ENCODE results near the gene ZNF823. TPM values are rescaled to one million over a fixed set of nuclear protein-coding genes. Genes with fewer than 3 reads are reported as not detected.

ZNF823 gene
- total and polyA plus RNA-seq, 2 of the 4 experiments (the other 2 are of a cell fraction), result 2.2 to 9.3 TPM

DNA sequence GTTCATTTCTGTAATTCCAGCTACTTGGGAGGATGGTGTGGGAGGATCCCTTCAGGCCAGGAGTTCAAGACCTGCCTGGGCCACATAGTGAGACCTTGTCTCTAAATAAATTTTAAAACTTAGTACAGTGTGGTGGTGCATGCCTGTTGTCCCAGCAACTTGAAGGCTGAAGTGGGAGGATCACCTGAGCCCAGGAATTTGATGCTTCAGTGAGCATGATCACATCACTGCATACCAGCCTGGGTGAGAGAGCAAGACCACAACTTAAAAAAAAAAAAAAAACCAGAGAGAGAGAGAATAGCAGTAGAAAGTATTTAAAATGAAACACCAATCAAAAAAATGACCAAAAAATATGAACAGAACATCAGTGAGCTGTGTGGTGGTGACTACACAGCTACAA, 7.1 kb upstream of the ZNF823 start:
- dilution Hi-C loops (cut with HindIII; ENCODE audit: low sequenced_read_pairs, unreplicated experiment), result no loop called here
- Histone ChIP-seq H4K8ac (ENCODE audit: low read depth in 2 of 2, low read length in 2 of 2) (no peak overlapping the region), H3K4me2 (ENCODE audit: low read depth, low read length) (no peak overlapping the region), H3K36me3 (ENCODE audit: control insufficient read depth, insufficient read depth, low read length) (no peaks in the 10 kb centered on the region), H3K9me1 (ENCODE audit: insufficient read depth, low read length) (no peaks in the 10 kb centered on the region), H3K79me1 (ENCODE audit: low read depth in 1 of 2, low read length in 2 of 2) (no peaks in the 10 kb centered on the region), H4K20me1 (ENCODE audit: insufficient read depth, low read length) (no peaks in the 10 kb centered on the region), H3K4ac (ENCODE audit: low read depth, low read length) (no peak overlapping the region), H3K4me1 (ENCODE audit: control insufficient read depth, insufficient read depth, low read length) (no peaks in the 10 kb centered on the region), H3K23ac (ENCODE audit: low read depth, low read length) (no peak overlapping the region), H3K27me3 (ENCODE audit: control insufficient read depth, insufficient read depth, low read length) (no peaks in the 10 kb centered on the region), H2AFZ (replicated peaks; ENCODE audit: low read length, poor library complexity) (no peak overlapping the region), H3K14ac (replicated peaks; ENCODE audit: low read depth, low read length) (no peak overlapping the region), H3K18ac (ENCODE audit: low read depth, low read length) (no peak overlapping the region), H2AK5ac (ENCODE audit: low read depth, low read length) (no peak overlapping the region), H2BK20ac (ENCODE audit: low read depth, low read length) (no peak overlapping the region), H3K9me3 (ENCODE audit: control insufficient read depth, insufficient read depth, low read length) (no peaks in the 10 kb centered on the region; the same call in 1 of the 2 replicates), H3K9ac (ENCODE audit: low read depth, low read length) (no peak overlapping the region), H3K56ac (ENCODE audit: extremely low read depth, insufficient read depth, low read length) (no peak overlapping the region), H4K91ac (ENCODE audit: insufficient read depth, low read depth, low read length) (no peak overlapping the region), H4K5ac (ENCODE audit: low read depth, low read length) (no peak overlapping the region), H2BK120ac (ENCODE audit: low read depth, low read length) (no peak overlapping the region), H2BK5ac (ENCODE audit: low read depth, low read length, poor library complexity, severe bottlenecking) (no peak overlapping the region), H2AK9ac (replicated peaks; ENCODE audit: low read depth, low read length, poor library complexity) (no peak overlapping the region), H2BK15ac (ENCODE audit: low read depth, low read length) (no peak overlapping the region), H3K27ac (ENCODE audit: insufficient read depth, low read length) (no peak overlapping the region), H3K4me3 (ENCODE audit: insufficient read depth, low read depth, low read length) (no peak overlapping the region)
- ChIA-PET CTCF (interaction anchor here (0.6 kb wide), 1 partner anchor 930 kb away, joined by 4 read pairs; no protein-coding TSS in a partner anchor), POLR2A (ENCODE audit: unreplicated experiment) (no interaction called here)
- no peak for ATAC-seq (ENCODE audit: low read depth)
- no peak for DNase-seq
- in situ Hi-C loops (cut with MboI; ENCODE audit: low sequenced_read_pairs), result no loop called here
- TF ChIP-seq MXI1 (IDR thresholded peaks at IDR 0.05; ENCODE audit: borderline replicate concordance, low read depth, low read length), result no peak
- TF ChIP-seq, protein P1, sequence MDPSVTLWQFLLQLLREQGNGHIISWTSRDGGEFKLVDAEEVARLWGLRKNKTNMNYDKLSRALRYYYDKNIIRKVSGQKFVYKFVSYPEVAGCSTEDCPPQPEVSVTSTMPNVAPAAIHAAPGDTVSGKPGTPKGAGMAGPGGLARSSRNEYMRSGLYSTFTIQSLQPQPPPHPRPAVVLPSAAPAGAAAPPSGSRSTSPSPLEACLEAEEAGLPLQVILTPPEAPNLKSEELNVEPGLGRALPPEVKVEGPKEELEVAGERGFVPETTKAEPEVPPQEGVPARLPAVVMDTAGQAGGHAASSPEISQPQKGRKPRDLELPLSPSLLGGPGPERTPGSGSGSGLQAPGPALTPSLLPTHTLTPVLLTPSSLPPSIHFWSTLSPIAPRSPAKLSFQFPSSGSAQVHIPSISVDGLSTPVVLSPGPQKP (IDR thresholded peaks at IDR 0.05; ENCODE audit: borderline replicate concordance, low read depth, low read length), result no peak
- TF ChIP-seq POLR2A (IDR thresholded peaks at IDR 0.05; ENCODE audit: low read depth, low read length), result no peak
- TF ChIP-seq NFE2L2 (IDR thresholded peaks at IDR 0.05; ENCODE audit: low read depth, low read length), result no peak
- TF ChIP-seq RFX5 (IDR thresholded peaks at IDR 0.05; ENCODE audit: low read depth, low read length), result no peak
- no peak for TF ChIP-seq CEBPB (IDR thresholded peaks at IDR 0.05; ENCODE audit: low read depth, low read length)
- no peak for TF ChIP-seq FOS (IDR thresholded peaks at IDR 0.05; ENCODE audit: low read depth, low read length)
- TF ChIP-seq MAZ (IDR thresholded peaks at IDR 0.05; ENCODE audit: borderline replicate concordance, low read depth, low read length), result no peak
- TF ChIP-seq RAD21 (IDR thresholded peaks at IDR 0.05; ENCODE audit: low read length), result no peak
- no peak for TF ChIP-seq SMC3 (IDR thresholded peaks at IDR 0.05; ENCODE audit: low read depth, low read length)
- TF ChIP-seq RCOR1 (IDR thresholded peaks at IDR 0.05; ENCODE audit: insufficient replicate concordance, low read length), result no peak
- no peak for TF ChIP-seq CHD1 (IDR thresholded peaks at IDR 0.05; ENCODE audit: low read depth, low read length)
- TF ChIP-seq, protein P2, sequence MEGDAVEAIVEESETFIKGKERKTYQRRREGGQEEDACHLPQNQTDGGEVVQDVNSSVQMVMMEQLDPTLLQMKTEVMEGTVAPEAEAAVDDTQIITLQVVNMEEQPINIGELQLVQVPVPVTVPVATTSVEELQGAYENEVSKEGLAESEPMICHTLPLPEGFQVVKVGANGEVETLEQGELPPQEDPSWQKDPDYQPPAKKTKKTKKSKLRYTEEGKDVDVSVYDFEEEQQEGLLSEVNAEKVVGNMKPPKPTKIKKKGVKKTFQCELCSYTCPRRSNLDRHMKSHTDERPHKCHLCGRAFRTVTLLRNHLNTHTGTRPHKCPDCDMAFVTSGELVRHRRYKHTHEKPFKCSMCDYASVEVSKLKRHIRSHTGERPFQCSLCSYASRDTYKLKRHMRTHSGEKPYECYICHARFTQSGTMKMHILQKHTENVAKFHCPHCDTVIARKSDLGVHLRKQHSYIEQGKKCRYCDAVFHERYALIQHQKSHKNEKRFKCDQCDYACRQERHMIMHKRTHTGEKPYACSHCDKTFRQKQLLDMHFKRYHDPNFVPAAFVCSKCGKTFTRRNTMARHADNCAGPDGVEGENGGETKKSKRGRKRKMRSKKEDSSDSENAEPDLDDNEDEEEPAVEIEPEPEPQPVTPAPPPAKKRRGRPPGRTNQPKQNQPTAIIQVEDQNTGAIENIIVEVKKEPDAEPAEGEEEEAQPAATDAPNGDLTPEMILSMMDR (conservative IDR thresholded peaks at IDR 0.05; ENCODE audit: low read depth, low read length), result no peak
- TF ChIP-seq MAFK (IDR thresholded peaks at IDR 0.05; ENCODE audit: low read depth, low read length), result no peak
- TF ChIP-seq, protein P3, sequence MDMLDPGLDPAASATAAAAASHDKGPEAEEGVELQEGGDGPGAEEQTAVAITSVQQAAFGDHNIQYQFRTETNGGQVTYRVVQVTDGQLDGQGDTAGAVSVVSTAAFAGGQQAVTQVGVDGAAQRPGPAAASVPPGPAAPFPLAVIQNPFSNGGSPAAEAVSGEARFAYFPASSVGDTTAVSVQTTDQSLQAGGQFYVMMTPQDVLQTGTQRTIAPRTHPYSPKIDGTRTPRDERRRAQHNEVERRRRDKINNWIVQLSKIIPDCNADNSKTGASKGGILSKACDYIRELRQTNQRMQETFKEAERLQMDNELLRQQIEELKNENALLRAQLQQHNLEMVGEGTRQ (IDR thresholded peaks at IDR 0.05; ENCODE audit: low read depth, low read length), result no peak
- no peak for TF ChIP-seq BHLHE40 (IDR thresholded peaks at IDR 0.05; ENCODE audit: low read depth, low read length)
- intact Hi-C loops (cut with micrococcal nuclease), result no loop called here
- no TSS peak for BruUV-seq (replicated peaks)
